Measurements from ENCODE around the gene MALT1.

DNA sequence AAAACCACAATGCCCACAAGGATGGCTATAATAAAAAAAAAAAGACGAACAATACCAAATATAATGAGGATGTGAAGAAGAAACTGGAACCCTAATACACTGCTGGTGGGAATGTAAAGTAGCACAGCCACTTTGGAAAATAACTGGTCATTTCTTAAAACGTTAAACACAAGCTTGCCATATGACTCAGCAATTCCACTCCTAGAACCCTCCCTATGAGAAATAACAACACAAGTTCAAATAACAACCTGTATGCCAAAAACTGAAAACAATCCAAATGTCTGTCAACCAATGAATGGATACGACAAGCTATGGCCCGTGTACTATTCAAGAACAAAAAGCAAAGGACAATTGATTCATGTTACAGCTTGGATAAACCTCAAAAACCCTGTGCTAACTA lies 35.4 kb upstream of the MALT1 start:
- TF ChIP-seq, protein P1, sequence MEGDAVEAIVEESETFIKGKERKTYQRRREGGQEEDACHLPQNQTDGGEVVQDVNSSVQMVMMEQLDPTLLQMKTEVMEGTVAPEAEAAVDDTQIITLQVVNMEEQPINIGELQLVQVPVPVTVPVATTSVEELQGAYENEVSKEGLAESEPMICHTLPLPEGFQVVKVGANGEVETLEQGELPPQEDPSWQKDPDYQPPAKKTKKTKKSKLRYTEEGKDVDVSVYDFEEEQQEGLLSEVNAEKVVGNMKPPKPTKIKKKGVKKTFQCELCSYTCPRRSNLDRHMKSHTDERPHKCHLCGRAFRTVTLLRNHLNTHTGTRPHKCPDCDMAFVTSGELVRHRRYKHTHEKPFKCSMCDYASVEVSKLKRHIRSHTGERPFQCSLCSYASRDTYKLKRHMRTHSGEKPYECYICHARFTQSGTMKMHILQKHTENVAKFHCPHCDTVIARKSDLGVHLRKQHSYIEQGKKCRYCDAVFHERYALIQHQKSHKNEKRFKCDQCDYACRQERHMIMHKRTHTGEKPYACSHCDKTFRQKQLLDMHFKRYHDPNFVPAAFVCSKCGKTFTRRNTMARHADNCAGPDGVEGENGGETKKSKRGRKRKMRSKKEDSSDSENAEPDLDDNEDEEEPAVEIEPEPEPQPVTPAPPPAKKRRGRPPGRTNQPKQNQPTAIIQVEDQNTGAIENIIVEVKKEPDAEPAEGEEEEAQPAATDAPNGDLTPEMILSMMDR (IDR thresholded peaks at IDR 0.05), result no peak
- no peak for TF ChIP-seq EP300 (IDR thresholded peaks at IDR 0.05)

Data from esophagus muscularis mucosa (tissue), 3 donors.